Astrocyte (in vitro differentiated cells and primary cell): ENCODE measurements around the gene F7.

Experiments used
- EZH2 ChIP-seq: IDR thresholded peaks from 2 replicates; pipeline ENCODE4 v1.6.1; 2012; ENCODE audit warnings: mild to moderate bottlenecking, low read length, inconsistent platforms; ENCODE audit not compliant: insufficient read depth
- TF ChIP-seq, protein P1 (sequence below): IDR thresholded peaks from 2 replicates; pipeline ENCODE4 v1.5.1; 2011; ENCODE audit warnings: low read depth, mild to moderate bottlenecking, inconsistent platforms, low read length, moderate library complexity; ENCODE audit not compliant: insufficient read depth

DNA sequence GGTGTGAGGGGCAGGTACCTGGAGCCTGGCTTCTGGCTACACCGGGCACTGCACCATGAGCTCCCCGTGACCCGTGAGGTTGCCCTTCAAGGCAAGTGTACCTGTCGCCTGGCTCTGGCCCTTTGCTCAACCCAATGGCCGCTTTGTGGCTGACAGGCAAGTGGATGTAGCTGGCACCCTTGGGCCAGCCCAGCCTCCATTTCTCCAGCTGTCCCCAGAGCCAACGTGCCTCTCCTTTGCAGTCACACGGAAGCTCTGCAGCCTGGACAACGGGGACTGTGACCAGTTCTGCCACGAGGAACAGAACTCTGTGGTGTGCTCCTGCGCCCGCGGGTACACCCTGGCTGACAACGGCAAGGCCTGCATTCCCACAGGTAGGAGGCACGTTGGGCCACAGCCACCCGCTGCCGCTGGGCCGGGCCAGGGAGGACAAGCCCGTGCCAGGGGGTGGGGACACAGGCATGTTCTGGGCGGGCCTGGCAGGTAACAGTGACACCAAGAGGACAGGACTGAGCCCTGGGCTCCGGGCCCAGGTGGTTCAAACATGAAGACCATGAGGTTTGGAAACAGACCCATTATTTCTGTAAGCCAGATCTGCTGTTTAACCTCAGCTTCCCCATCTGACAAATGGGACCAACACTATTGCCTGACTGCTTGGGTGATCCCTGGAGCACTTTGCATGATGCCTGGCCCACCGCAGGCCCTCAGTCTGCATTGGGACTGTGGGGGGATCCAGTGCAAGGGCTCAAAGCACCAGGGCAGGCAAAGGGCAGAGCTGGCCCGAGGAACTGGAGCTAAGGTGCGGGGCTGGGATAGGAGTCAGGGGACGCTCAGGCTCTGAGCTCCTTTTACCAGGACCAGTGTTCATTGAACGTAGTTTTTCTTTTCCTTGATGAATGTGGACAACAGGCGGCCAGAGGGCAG lies 35.3 kb downstream of the F7 start:
- TF ChIP-seq, protein P1, sequence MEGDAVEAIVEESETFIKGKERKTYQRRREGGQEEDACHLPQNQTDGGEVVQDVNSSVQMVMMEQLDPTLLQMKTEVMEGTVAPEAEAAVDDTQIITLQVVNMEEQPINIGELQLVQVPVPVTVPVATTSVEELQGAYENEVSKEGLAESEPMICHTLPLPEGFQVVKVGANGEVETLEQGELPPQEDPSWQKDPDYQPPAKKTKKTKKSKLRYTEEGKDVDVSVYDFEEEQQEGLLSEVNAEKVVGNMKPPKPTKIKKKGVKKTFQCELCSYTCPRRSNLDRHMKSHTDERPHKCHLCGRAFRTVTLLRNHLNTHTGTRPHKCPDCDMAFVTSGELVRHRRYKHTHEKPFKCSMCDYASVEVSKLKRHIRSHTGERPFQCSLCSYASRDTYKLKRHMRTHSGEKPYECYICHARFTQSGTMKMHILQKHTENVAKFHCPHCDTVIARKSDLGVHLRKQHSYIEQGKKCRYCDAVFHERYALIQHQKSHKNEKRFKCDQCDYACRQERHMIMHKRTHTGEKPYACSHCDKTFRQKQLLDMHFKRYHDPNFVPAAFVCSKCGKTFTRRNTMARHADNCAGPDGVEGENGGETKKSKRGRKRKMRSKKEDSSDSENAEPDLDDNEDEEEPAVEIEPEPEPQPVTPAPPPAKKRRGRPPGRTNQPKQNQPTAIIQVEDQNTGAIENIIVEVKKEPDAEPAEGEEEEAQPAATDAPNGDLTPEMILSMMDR: no peak
- no peak for TF ChIP-seq EZH2
